GM10248 (cell line): Measurements from ENCODE around the gene FDPS.

Source experiments
- CTCF ChIA-PET: fragments of 300-600 bp; sonication (Branson Sonifier 250); formaldehyde crosslinking; extraction: SDS; loops from one replicate; lab custom pipeline; 2021; ENCODE audit warnings: antibody characterized with exemption; lab: Yijun Ruan, JAX
- POLR2A ChIA-PET: fragments of 350-650 bp; sonication (Branson Sonifier 250); formaldehyde crosslinking; extraction: SDS; loops from one replicate; lab custom pipeline; 2020; ENCODE audit warnings: antibody characterized with exemption; lab: Yijun Ruan, JAX
- DNase-seq: peaks from one replicate; pipeline ENCODE4 v3.0.0; 2012; ENCODE audit errors: extremely low spot score
- CTCF ChIP-seq: IDR thresholded peaks from 2 replicates; pipeline ENCODE4 v1.5.1; 2012; ENCODE audit warnings: mild to moderate bottlenecking, low read depth; ENCODE audit errors: extremely low read depth, missing control alignments, control extremely low read depth

The FDPS gene

GRCh38 chr1:155293086-155293749 lies 15.4 kb upstream of the FDPS start:
- POLR2A ChIA-PET = no interaction called here
- TF ChIP-seq CTCF = no peak
- DNase-seq = no peak
- CTCF ChIA-PET = interaction anchor here (0.7 to 4.0 kb wide), 6 partner anchors 12 to 43 kb away, joined by 3 to 16 read pairs (median 4); partner anchors contain the start of gene HCN3

GRCh38 chr1:155294520-155295182 lies 14.0 kb upstream of the FDPS start:
- CTCF ChIA-PET = no interaction called here

GRCh38 chr1:155295183-155295941 lies 13.3 kb upstream of the FDPS start:
- no peak for DNase-seq
- ChIA-PET CTCF (no interaction called here), POLR2A (interaction anchor here (0.6 kb wide), 1 partner anchor 739 kb away, joined by 5 read pairs; no protein-coding TSS in a partner anchor)
- TF ChIP-seq CTCF = no peak

More at GRCh38 chr1:155294520-155295182, 14.0 kb upstream of the FDPS start:
- POLR2A ChIA-PET = interaction anchor here (0.6 kb wide), 1 partner anchor 739 kb away, joined by 5 read pairs; no protein-coding TSS in a partner anchor
- TF ChIP-seq CTCF = no peak
- no peak for DNase-seq

DNA sequence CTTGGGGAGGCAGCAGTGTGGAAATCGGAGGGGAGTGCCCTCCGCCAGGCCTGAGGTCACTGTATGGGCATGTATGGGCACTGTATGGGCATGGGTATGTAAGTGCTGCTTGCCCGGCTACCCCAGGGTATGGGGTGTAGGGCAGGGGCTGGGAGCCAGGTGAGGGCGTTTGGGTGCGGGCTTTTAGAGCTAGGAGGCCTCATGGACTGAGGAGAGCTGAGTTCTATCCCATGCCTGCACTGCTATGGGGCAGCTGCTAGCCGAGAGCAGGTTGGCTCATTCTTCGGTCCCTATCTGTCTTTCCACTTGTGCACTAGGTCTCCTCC lies 12.8 kb upstream of the FDPS start:
- ChIA-PET CTCF (no interaction called here), POLR2A (no interaction called here)
- TF ChIP-seq CTCF = no peak
- no peak for DNase-seq

DNA sequence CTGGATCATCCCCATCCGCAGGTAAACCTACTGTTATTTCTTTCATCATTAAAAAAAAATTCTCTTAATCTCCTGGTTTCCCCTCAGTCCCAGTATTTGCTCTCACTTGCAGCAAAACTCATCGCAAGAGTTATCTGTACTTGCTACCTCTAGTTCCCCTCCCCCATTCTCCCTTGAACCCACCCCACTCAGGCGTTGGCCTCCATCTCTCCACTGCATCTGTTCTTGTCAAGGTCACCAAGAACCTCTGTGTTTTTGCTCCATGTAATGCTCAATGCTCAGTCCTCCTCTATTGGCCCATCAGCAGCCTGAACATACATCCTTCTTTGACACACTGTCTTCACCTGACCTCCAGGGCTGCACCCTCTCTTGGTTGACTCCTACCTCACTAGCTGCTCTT lies 12.0 kb upstream of the FDPS start:
- ChIA-PET CTCF (interaction anchor here (1.3 kb wide), 1 partner anchor 25 kb away, joined by 3 read pairs; no protein-coding TSS in a partner anchor), POLR2A (no interaction called here)
- no peak for DNase-seq
- no peak for TF ChIP-seq CTCF

DNA sequence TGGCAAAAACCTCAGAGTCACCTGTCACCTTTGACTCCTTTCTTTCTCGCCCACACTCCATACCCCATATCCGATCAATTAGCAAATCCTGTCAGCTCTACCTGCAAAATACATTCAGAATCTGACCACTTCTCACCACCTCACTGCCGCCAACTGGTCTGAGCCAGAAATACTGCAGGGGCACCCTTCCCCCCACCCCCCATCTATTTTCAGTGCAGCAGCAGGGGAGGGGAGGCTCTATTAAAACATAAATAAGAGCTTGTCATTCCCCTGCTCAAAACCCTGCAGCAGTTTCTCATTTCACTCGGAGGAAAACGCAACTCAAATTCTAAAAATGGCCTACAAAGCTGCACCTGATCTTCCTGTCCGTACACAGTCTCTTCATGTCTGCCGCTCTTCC lies 11.3 kb upstream of the FDPS start:
- no peak for TF ChIP-seq CTCF
- DNase-seq = no peak

More for the DNA sequence above, 11.3 kb upstream of the FDPS start:
- ChIA-PET CTCF (interaction anchor here (0.7 to 2.2 kb wide), 4 partner anchors 11 to 47 kb away, joined by 3 to 7 read pairs (median 4); partner anchors contain the start of gene FDPS), POLR2A (no interaction called here)
